A549 (cell line): ENCODE data around the gene GARNL3.

Source experiments
- CTCF ChIP-seq: fragments of >200 bp; sonication (Bioruptor Twin); formaldehyde crosslinking; IDR thresholded peaks from 3 replicates; pipeline ENCODE4 v1.5.1; 2016
- ELK1 ChIP-seq: fragments of 150-350 bp; IDR thresholded peaks from 2 replicates; pipeline ENCODE4 v1.6.1; 2014; ENCODE audit warnings: low read depth, mild to moderate bottlenecking, low read length
- EP300 ChIP-seq, 2 experiments: fragments of >200 bp; sonication (Bioruptor Twin); formaldehyde crosslinking; IDR thresholded peaks; 2 replicates in 1 of 2; 3 replicates in 1 of 2; pipeline ENCODE4 v1.6.1; 2016 to 2017
- HDAC2 ChIP-seq: fragments of 200-600 bp; sonication (generic); IDR thresholded peaks from 2 replicates; pipeline ENCODE4 v1.6.1; 2016
- MAFK ChIP-seq: fragments of 450-650 bp; IDR thresholded peaks from 2 replicates; pipeline ENCODE4 v1.6.1; 2014; ENCODE audit not compliant: partially characterized antibody
- MYC ChIP-seq: IDR thresholded peaks from 2 replicates; pipeline ENCODE4 v1.6.1; 2012; ENCODE audit warnings: mild to moderate bottlenecking, inconsistent platforms, low read length, improper control_type of control experiment, borderline replicate concordance
- NPAS2 ChIP-seq: fragments of 250-450 bp; sonication (Bioruptor Pico); IDR thresholded peaks from 2 replicates; pipeline ENCODE4 v1.8.0; 2022; ENCODE audit warnings: mild to moderate bottlenecking, moderate library complexity, borderline replicate concordance
- POLR2A ChIP-seq: IDR thresholded peaks from 2 replicates; pipeline ENCODE4 v1.6.1; 2012; ENCODE audit warnings: mild to moderate bottlenecking, low read length
- RCOR1 ChIP-seq: fragments of 150-350 bp; IDR thresholded peaks from 2 replicates; pipeline ENCODE4 v1.6.1; 2014; ENCODE audit warnings: antibody characterized with exemption, low read length, low read depth
- SMC3 ChIP-seq: fragments of >200 bp; sonication (Bioruptor Twin); formaldehyde crosslinking; IDR thresholded peaks from 3 replicates; pipeline ENCODE4 v1.6.1; 2018; ENCODE audit warnings: inconsistent platforms

- TF ChIP-seq CTCF: no peak
- no peak for TF ChIP-seq EP300 (IDR thresholded peaks at IDR 0.05)
- TF ChIP-seq MYC: no peak
- no peak for TF ChIP-seq RCOR1
- no peak for TF ChIP-seq HDAC2
- TF ChIP-seq SMC3: no peak
- TF ChIP-seq NPAS2 (CRISPR knock-in tag): no peak
- no peak for TF ChIP-seq ELK1
- no peak for TF ChIP-seq POLR2A
- TF ChIP-seq MAFK: no peak
These were observed 125.6 kb downstream of the GARNL3 start for GRCh38 chr9:127390248-127390545.
